ENCODE measurements around the gene TESK2.
"Not testable (repeated sequence)": the region's sequence is repeated elsewhere in the genome, so short reads cannot be mapped to it uniquely, and the experiment has no call there.

The TESK2 gene

GRCh38 chr1:45375104-45376090 lies 115.6 kb downstream of the TESK2 start:
- Histone ChIP-seq H3K36me3 (ENCODE audit: control insufficient read depth, insufficient read depth, low read length) (no peaks in the 10 kb centered on the region; the same call in 1 of the 2 replicates), H3K9me3 (ENCODE audit: control insufficient read depth, insufficient read depth, low read depth, low read length) (no peaks in the 10 kb centered on the region), H3K9ac (ENCODE audit: low read length) (no peak overlapping the region), H3K27ac (ENCODE audit: low read depth, low read length) (no peak overlapping the region), H3K4me1 (ENCODE audit: control insufficient read depth, insufficient read depth, low read length) (no peaks in the 10 kb centered on the region), H3K27me3 (ENCODE audit: control insufficient read depth, insufficient read depth, low read length) (no peaks in the 10 kb centered on the region), H3K4me3 (ENCODE audit: low read depth, low read length) (no peak overlapping the region)

DNA sequence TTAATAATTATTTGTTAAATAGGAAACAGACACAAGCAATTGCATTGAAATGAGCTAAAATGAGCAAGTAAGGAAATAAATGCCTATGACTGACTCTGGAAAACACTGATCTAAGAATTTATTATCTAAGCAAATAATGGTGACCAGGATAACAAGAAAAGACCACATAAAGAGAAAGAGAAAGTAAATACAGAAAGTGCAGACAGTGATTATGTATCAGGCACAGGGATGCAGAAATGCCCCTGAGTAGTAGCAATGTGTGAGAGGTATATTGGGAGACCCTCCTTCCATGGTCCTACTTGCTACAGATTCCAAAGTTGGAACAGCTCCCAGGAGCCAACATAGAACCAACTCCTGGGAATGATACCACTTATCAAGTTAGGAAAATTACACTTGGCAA lies 117.4 kb downstream of the TESK2 start:
- Histone ChIP-seq H3K4me1 (ENCODE audit: control insufficient read depth, insufficient read depth, low read length) (no peaks in the 10 kb centered on the region), H3K4me3 (ENCODE audit: low read depth, low read length) (no peak overlapping the region), H3K9me3 (ENCODE audit: control insufficient read depth, insufficient read depth, low read depth, low read length) (no peaks in the 10 kb centered on the region), H3K27me3 (ENCODE audit: control insufficient read depth, insufficient read depth, low read length) (no peaks in the 10 kb centered on the region), H3K9ac (ENCODE audit: low read length) (no peak overlapping the region), H3K36me3 (ENCODE audit: control insufficient read depth, insufficient read depth, low read length) (no peaks in the 10 kb centered on the region; the same call in 1 of the 2 replicates), H3K27ac (ENCODE audit: low read depth, low read length) (no peak overlapping the region)

DNA sequence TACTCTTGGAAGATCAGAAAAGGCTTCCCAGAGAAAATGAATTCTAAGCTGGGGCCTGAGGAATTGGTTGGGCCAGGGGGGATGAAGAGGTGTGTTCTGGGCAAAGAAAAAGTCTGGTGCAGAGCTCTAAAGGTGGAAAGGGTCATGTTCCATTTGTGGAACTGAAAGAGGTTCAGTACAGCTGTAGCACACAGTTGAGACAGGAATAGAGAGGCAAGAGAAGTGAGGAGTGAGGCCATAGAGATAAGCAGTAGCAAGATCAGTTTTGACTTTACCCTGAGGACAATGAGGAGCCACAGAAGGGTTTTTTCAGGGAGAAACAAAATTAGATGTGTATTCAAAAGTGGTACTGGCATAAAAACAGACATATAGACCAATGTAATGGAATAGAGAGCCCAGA lies 120.4 kb downstream of the TESK2 start:
- Histone ChIP-seq H3K27me3 (ENCODE audit: control insufficient read depth, insufficient read depth, low read length) (no peaks in the 10 kb centered on the region), H3K36me3 (ENCODE audit: control insufficient read depth, insufficient read depth, low read length) (no peaks in the 10 kb centered on the region), H3K27ac (ENCODE audit: low read depth, low read length) (no peak overlapping the region), H3K9me3 (ENCODE audit: control insufficient read depth, insufficient read depth, low read depth, low read length) (no peaks in the 10 kb centered on the region), H3K9ac (ENCODE audit: low read length) (no peak overlapping the region), H3K4me1 (ENCODE audit: control insufficient read depth, insufficient read depth, low read length) (no peaks in the 10 kb centered on the region), H3K4me3 (ENCODE audit: low read depth, low read length) (no peak overlapping the region)

DNA sequence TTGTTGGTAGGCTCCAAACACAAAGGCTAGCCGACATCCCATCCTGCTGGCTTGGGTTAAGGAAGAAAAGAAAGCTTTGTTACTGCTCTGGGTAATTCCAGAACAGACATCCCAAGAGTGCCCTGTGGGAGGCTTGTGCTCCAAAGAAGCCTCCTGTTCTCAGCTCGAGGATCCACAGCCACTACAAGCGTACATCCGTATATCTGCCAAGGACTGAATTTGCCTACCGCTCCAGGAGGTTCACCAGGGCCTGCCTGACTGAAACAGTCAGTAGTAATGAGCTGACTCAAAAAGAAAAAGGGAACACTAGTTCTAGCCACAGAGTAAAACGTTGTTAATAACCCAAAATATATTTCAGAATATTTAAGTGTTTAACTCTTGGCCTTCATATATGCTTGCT lies 125.9 kb downstream of the TESK2 start:
- H3K9me3 ChIP-seq (ENCODE audit: control insufficient read depth, insufficient read depth, low read depth, low read length), result no peaks in the 10 kb centered on the region
- H3K9ac ChIP-seq (ENCODE audit: low read length), result no peak overlapping the region
- H3K4me3 ChIP-seq (ENCODE audit: low read depth, low read length), result no peak overlapping the region
- peaks cover 12% of the 10 kb centered on the region for H3K4me1 ChIP-seq (ENCODE audit: control insufficient read depth, insufficient read depth, low read length)
- H3K27me3 ChIP-seq (ENCODE audit: control insufficient read depth, insufficient read depth, low read length), result no peaks in the 10 kb centered on the region
- no peaks in the 10 kb centered on the region for H3K36me3 ChIP-seq (ENCODE audit: control insufficient read depth, insufficient read depth, low read length)
- no peak overlapping the region for H3K27ac ChIP-seq (ENCODE audit: low read depth, low read length)

DNA sequence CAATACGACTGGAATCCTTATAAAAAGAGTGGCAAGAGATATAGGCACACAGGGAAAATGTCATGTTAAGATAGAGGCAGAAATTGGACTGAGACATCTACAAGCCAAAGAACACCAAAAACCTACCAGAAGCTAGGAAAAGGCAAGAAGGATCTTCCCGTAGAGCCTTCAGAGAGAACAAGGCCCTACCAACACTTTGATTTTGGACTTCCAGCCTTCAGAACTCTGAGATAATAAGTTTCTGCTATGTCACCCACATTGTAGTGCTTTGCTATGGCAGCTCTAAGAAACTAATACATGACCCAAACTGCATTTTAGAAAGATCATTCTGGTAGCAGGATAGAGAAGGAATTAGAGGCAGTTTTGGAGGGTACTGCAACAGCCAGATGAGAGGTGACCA lies 126.7 kb downstream of the TESK2 start:
- H3K4me1 ChIP-seq (ENCODE audit: control insufficient read depth, insufficient read depth, low read length), result peaks cover 15% of the 10 kb centered on the region
- no peaks in the 10 kb centered on the region for H3K27me3 ChIP-seq (ENCODE audit: control insufficient read depth, insufficient read depth, low read length)
- H3K4me3 ChIP-seq (ENCODE audit: low read depth, low read length), result no peak overlapping the region
- H3K27ac ChIP-seq (ENCODE audit: low read depth, low read length), result no peak overlapping the region
- no peaks in the 10 kb centered on the region for H3K9me3 ChIP-seq (ENCODE audit: control insufficient read depth, insufficient read depth, low read depth, low read length)
- H3K36me3 ChIP-seq (ENCODE audit: control insufficient read depth, insufficient read depth, low read length), result no peaks in the 10 kb centered on the region
- no peak overlapping the region for H3K9ac ChIP-seq (ENCODE audit: low read length)

DNA sequence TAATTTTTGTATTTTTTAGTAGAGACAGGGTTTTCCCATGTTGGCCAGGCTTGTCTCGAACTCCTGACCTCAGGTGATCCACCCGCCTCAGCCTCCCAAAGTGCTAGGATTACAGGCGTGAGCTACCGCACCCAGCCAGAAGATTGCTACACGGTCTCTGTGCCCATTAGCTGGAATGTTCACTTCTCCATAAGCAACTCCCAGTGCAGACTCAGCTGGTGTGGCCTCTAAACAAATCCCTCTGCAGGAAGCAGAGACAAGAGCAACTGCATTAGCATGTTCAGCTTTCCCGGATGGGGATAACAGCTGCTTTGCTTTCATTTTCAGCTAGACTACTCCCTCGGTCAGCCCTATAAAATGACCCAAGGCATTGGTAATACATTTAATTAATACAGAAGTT lies 130.0 kb downstream of the TESK2 start:
- not testable (repeated sequence) for H3K9ac ChIP-seq (ENCODE audit: low read length)

DNA sequence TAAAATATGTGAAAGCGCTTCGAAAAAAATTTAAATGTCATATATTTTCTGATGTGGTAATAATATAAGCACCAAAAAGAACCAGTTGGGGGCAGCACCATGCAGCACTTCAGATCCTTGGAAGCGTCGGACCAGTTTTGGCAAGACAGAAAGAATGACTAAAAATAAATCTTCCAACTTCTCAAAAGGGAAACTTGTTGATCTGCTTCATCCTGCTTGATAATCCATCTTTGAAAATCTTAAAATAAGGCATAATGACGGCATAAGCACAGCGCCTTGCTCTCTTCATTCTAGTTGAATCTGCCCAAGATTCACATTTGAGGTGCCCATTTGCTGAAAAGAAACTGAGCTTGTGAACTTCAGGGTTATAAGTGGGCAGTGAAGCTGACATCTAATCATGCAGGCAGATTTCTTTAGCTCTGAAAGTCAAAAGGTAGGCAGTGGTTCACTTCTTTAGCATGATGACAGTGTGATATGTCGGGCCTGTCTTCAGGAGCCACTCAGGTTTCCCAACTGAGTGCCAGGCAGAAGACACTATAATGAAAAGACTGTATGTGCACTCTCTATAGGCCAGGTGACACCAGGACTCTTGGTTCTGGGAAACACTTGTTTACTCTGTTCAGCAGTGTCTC lies 131.0 kb downstream of the TESK2 start:
- Histone ChIP-seq H3K36me3 (ENCODE audit: control insufficient read depth, insufficient read depth, low read length) (no peaks in the 10 kb centered on the region), H3K27ac (ENCODE audit: low read depth, low read length) (0 out of 2 replicates have a peak overlapping the region, but pooled peaks have one; percentile 27), H3K27me3 (ENCODE audit: control insufficient read depth, insufficient read depth, low read length) (no peaks in the 10 kb centered on the region), H3K4me1 (ENCODE audit: control insufficient read depth, insufficient read depth, low read length) (peaks cover 21% of the 10 kb centered on the region), H3K9ac (ENCODE audit: low read length) (peak overlapping the region; percentile 29), H3K9me3 (ENCODE audit: control insufficient read depth, insufficient read depth, low read depth, low read length) (no peaks in the 10 kb centered on the region), H3K4me3 (ENCODE audit: low read depth, low read length) (0 out of 2 replicates have a peak overlapping the region, but pooled peaks have one; percentile 15)

More for the DNA sequence above, 130.0 kb downstream of the TESK2 start:
- peaks cover 21% of the 10 kb centered on the region for H3K4me1 ChIP-seq (ENCODE audit: control insufficient read depth, insufficient read depth, low read length)
- H3K27ac ChIP-seq (ENCODE audit: low read depth, low read length), result 0 out of 2 replicates have a peak overlapping the region, but pooled peaks have one; percentile 27
- not testable (repeated sequence) for H3K36me3 ChIP-seq (ENCODE audit: control insufficient read depth, insufficient read depth, low read length); H3K27me3 ChIP-seq (ENCODE audit: control insufficient read depth, insufficient read depth, low read length); H3K4me3 ChIP-seq (ENCODE audit: low read depth, low read length); H3K9me3 ChIP-seq (ENCODE audit: control insufficient read depth, insufficient read depth, low read depth, low read length)

- Histone ChIP-seq H3K9me3 (ENCODE audit: control insufficient read depth, insufficient read depth, low read depth, low read length) (no peaks in the 10 kb centered on the region), H3K27me3 (ENCODE audit: control insufficient read depth, insufficient read depth, low read length) (no peaks in the 10 kb centered on the region), H3K4me1 (ENCODE audit: control insufficient read depth, insufficient read depth, low read length) (peaks cover 16% of the 10 kb centered on the region), H3K36me3 (ENCODE audit: control insufficient read depth, insufficient read depth, low read length) (no peaks in the 10 kb centered on the region), H3K9ac (ENCODE audit: low read length) (no peak overlapping the region), H3K4me3 (ENCODE audit: low read depth, low read length) (no peak overlapping the region), H3K27ac (ENCODE audit: low read depth, low read length) (no peak overlapping the region)
Measured at GRCh38 chr1:45356186-45356585, 134.8 kb downstream of the TESK2 start.

GRCh38 chr1:45355683-45356082 lies 135.3 kb downstream of the TESK2 start:
- Histone ChIP-seq H3K9me3 (ENCODE audit: control insufficient read depth, insufficient read depth, low read depth, low read length) (no peaks in the 10 kb centered on the region), H3K4me1 (ENCODE audit: control insufficient read depth, insufficient read depth, low read length) (peaks cover 15% of the 10 kb centered on the region), H3K27ac (ENCODE audit: low read depth, low read length) (no peak overlapping the region), H3K27me3 (ENCODE audit: control insufficient read depth, insufficient read depth, low read length) (no peaks in the 10 kb centered on the region), H3K4me3 (ENCODE audit: low read depth, low read length) (no peak overlapping the region), H3K9ac (ENCODE audit: low read length) (no peak overlapping the region), H3K36me3 (ENCODE audit: control insufficient read depth, insufficient read depth, low read length) (no peaks in the 10 kb centered on the region)

DNA sequence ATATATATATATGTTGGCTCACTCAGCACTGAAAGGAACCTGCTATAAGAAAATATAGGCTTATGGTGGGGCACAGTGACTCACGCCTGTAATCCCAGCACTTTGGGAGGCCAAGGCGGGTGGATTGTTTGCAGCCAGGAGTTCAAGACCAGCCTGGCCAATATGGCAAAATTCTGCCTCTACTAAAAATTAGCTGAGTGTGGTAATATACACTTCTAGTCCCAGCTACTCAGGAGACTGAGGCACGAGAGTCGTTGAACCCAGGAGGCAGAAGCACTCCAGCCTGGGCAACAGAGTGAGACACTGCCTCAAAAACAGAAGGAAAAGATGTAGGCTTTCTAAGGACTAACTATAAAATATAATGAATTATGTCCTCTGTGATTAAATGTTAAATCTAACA lies 136.1 kb downstream of the TESK2 start:
- no peak overlapping the region for H3K4me3 ChIP-seq (ENCODE audit: low read depth, low read length)
- no peaks in the 10 kb centered on the region for H3K36me3 ChIP-seq (ENCODE audit: control insufficient read depth, insufficient read depth, low read length)
- H3K4me1 ChIP-seq (ENCODE audit: control insufficient read depth, insufficient read depth, low read length), result peaks cover 7% of the 10 kb centered on the region
- H3K9ac ChIP-seq (ENCODE audit: low read length), result no peak overlapping the region
- no peaks in the 10 kb centered on the region for H3K27me3 ChIP-seq (ENCODE audit: control insufficient read depth, insufficient read depth, low read length)
- no peak overlapping the region for H3K27ac ChIP-seq (ENCODE audit: low read depth, low read length)
- H3K9me3 ChIP-seq (ENCODE audit: control insufficient read depth, insufficient read depth, low read depth, low read length), result no peaks in the 10 kb centered on the region

- Histone ChIP-seq H3K4me1 (ENCODE audit: control insufficient read depth, insufficient read depth, low read length) (peaks cover 6% of the 10 kb centered on the region; the same call in 1 of the 2 replicates), H3K27me3 (ENCODE audit: control insufficient read depth, insufficient read depth, low read length) (no peaks in the 10 kb centered on the region), H3K27ac (ENCODE audit: low read depth, low read length) (no peak overlapping the region), H3K4me3 (ENCODE audit: low read depth, low read length) (no peak overlapping the region), H3K36me3 (ENCODE audit: control insufficient read depth, insufficient read depth, low read length) (no peaks in the 10 kb centered on the region), H3K9ac (ENCODE audit: low read length) (no peak overlapping the region), H3K9me3 (ENCODE audit: control insufficient read depth, insufficient read depth, low read depth, low read length) (no peaks in the 10 kb centered on the region)
Measured at GRCh38 chr1:45353685-45354084, 137.3 kb downstream of the TESK2 start.

All from HUES6 (cell line).